A172 (cell line): ENCODE data around the gene CEACAM5. TPM values are rescaled to one million over a fixed set of nuclear protein-coding genes. Genes with fewer than 3 reads are reported as not detected.
"Not testable (repeated sequence)": the region's sequence is repeated elsewhere in the genome, so short reads cannot be mapped to it uniquely, and the experiment has no call there.

Experiments used
- DNase-seq: peaks from one replicate; pipeline ENCODE4 v3.0.0-alpha.2; 2015; ENCODE audit warnings: low spot score
- total RNA-seq: library from RNA; depleted of rRNA; stranded (reverse); fragments of >200 nt; shearing (Covaris generic); gene quantifications from 2 replicates; pipeline ENCODE4 v1.2.3, GENCODE V29; 2014

CEACAM5 gene
- total RNA-seq, 1 experiment from 2014 or later = not detected

DNA sequence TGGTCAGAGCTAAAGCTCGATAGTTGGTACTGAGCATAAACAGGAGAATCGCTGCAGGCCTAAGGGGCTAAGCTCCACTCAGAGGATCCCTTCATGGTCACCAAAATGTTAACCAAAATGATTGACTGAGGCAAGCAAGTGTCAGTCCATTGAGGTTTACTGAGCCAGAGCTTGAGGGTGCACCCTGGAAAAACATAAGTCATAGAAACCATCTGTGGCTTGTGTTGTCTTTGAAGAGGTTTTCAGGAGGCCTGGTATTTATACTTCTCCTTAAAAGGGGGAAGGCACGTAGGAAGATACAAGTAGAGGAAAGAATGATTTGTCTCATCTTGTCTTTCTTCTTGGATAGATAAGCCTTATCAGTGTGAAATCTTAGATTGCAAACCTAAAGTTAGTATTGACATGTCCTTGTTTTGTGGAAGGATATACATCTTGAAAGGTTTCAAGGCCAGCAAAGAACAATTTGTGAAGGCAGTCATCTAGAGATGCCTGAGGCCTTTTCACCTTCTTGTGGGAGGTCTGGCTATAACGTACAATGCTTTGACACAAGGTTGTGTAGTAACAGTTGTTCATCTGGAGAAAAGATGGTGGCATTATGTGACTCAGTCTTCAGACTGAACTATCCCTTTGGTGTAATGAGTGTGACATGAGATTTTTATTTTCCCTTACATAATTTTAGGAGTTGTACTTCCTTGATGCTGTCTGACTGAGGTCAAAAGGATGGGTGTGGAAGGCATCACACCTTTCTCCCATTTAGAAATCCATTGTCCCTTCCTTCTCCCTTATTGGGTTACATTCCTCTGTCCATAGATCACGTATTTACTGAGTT lies 32.2 kb downstream of the CEACAM5 start:
- DNase-seq = no peak

DNA sequence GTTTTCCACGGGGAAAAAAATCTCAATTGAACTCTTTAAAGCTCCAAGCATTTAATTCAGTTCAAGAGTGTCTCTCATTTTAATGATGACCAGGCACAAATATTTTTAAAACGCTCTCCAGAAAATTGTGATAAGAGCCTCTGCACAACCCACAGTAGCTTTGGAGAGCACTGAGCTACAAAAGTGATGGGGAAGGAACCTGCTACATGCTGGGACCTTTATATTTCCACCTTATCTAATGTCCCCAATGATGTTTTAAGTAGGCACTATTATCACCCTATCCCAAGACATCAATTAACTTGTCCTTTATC lies 32.8 kb downstream of the CEACAM5 start:
- DNase-seq = no peak

DNA sequence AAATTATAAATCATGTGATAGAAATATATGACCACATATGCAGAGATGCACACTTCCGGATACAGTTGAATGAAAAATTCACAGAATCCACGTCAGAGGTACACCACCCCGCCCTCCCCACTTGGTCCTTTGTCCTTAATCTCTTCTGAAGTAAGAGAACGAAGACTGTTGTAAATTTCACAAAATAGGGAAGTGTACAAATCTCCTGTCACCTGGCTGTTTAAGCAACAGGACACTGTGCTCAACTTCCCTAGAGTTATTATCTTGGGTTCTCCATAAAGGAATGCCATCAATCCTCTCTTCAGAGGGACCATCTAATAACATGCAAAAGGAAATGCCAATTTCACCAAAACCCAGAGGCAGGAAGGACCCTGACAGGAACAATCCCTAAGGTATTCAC lies 36.4 kb downstream of the CEACAM5 start:
- DNase-seq = no peak

DNA sequence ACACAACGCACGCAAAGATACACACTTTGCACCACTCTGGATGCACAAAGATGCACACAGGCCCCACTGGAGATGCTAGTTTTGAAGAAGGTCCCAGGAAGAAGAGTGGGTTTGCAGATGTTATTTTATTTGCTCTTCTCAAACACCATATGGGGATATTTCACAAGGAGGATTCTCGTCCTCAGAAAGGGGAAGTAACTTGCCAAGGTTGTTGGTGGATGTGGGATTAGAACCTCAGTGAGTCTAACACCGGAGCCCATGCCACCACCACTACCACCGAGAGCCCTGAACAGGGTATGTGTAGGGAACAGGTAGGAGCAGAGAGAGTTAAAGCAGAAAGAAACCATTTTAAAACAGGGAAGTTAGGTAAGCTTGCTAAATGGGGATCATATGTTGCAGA lies 37.3 kb downstream of the CEACAM5 start:
- DNase-seq = no peak

DNA sequence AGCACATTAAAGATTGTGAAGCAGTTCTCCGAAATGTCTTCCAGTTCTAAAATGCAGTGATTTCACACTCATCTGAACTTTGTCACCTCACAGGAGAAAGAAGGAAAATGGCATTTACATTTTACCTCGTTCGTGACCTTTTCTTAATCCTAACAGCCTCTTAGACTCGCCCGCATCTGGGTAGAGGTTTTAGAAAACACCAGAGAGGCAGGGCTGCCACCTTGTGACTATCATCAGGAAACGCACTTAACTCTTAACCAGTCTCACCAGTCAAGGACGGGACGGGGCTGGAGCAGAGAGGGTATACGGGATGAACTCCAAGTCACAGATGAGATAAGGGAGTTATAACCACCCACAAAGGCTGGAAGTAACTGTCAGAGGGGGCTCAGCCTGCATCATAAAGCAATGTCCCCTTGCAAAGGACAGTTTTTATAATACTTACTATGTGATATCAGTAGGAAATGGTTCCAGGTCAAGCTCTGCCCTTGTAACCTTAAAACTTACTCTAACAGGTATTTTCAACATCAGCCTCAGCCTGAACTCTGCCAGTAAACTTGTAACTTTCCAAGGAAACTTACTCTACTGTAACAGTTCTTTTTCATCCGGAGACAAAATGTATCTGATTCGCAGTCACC lies 38.3 kb downstream of the CEACAM5 start:
- peak; percentile 64 for DNase-seq

DNA sequence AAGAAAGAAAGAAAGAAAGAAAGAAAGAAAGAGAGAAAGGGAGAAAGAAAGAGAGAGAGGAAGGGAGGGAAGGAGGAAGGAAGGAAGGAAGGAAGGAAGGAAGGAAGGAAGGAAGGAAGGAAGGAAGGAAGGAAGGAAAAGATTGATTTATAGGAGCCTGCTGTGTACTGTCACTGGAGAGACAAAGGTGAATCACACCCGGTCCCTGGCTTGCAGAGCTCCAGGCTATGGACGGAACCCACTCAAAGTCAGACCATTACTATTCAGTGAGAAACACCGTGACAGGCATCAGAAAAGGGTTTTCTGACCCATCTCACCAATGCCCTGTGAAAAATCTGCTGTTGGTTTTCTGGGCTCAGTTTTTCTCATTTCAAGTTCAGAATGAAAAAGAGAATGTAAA lies 39.6 kb downstream of the CEACAM5 start:
- no peak for DNase-seq

DNA sequence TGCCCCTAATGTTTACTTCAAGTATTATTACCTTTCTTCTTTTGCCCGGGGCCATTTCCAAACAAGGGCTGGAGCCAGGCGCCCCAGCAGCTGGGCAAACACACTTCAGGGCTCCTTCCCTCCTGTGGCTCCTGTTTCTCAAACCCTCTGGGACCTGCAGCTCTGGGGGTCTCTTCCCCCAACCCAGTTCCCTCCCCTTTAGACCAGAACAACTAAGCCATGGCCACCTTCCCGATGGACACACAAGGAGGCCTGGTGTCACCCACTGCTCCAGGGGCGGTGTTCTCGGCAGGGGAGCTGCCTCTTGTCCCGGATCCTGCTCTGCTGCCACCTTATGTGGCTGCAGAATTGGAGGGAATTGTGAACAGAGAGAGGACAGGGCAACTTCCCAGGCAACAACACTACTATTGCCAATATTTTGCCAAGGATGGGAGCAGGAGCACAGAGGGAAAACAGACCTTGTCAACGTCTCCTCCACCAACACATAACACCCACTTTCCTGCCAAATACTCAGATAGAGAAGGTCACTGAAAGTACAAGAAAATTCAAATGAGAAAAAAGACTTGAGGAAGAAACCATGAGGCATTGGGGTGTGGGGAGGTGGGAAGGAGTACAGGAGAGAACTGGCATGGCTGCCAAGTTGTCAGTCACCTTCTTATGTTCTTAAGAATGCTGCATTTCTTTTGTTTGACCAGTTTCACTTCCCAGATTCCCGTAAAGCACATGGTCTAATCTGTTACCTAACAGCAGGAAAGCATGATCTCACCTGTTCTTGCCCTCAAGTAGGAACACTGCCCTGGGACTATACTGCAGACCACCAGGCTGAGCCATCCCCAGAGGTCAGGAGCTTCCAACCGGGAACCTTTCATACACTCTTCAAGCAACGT lies 42.1 kb downstream of the CEACAM5 start:
- DNase-seq = not testable (repeated sequence)

DNA sequence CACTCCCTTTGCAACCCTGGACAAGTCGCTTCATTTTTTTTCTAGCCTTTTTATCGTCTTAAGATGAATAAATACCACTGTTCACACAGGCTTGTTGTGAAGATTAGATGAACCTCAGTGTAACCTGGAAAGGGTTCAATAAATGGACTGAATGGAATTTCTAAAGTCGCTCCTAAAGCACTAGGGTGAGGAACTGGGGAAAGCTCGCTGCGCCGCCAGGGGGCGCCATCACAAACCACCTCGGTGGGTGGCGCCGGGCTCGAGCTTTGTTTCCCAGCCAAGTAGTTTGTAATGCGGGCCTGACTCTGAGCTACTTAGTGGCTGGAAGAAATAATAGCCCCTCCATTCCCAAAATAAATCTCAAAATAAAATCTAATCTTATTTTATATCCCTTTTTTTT lies 44.7 kb downstream of the CEACAM5 start:
- DNase-seq = peak; percentile 51

DNA sequence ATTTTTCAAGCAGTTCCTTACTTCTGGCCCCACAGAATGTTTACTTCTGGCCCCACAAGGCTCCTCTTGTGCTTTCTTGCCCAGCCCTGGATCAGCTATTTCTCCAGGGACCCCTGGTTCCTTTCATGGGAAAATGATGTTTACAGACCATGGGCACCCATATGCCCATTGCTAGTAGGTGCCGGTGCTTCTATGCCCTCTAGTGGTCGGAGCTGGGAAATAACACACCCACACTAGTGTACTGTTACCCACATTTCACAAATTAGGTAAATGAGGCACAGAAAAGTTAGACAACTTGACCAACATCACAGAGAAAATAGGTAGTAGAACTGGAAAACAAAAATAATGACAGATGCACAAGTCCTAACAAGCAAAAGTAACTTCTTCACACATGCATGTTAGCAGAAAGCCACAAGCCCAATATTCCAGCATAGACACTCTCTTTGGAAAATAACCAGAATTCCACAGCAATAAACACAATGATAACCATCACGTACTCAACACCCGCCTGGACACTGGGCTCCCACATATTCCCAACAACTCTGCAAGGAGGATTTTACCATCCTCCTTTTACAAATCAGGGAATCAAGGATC lies 45.6 kb downstream of the CEACAM5 start:
- DNase-seq = peak; percentile 54

DNA sequence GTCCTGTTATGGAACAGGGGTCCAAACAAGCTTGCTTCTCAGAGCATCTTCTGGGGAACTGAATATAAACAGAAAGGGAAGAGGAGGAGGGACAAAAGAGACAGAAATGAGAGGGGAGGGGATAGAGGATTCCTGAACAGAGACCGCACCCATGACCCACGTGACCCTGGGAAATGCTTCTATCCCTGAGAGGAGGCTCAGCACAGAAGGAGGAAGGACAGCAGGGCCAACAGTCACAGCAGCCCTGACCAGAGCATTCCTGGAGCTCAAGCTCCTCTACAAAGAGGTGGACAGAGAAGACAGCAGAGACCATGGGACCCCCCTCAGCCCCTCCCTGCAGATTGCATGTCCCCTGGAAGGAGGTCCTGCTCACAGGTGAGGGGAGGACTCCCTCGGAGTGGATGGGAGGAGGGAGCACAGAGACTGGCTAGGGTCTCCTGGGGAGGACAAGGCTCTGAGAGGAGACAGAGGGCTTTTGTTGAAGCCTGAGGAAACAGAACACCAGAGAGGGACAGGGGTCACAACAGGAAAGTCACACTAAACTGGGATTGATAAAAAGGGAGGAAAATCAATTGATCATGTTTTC lies 47.0 kb downstream of the CEACAM5 start, which contains the start of gene CEACAM6:
Gene CEACAM6 (plus strand): TSS at position 203 of the 586 bp plus-strand sequence. CDS start 109 bp downstream, at position 312.
- no peak for DNase-seq

DNA sequence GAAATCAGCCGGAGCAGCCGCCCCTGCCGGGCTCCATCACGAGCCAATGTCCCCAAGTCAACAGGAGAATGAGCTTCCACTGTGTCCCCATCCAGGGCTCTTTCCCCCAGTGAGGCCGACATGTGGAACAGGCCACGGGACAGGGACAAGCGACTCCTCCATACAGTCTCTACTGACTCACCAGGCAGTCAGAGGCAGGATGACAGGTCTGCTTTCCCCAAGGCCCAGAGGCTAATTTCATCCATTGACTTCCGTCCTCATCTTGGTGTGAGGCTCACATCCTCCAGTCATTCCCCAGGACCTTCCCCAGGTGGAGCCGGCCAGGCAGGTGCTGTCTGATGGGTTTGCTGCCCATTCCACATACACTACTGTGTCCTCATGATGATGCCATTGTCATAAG lies 50.4 kb downstream of the CEACAM5 start:
- no peak for DNase-seq

DNA sequence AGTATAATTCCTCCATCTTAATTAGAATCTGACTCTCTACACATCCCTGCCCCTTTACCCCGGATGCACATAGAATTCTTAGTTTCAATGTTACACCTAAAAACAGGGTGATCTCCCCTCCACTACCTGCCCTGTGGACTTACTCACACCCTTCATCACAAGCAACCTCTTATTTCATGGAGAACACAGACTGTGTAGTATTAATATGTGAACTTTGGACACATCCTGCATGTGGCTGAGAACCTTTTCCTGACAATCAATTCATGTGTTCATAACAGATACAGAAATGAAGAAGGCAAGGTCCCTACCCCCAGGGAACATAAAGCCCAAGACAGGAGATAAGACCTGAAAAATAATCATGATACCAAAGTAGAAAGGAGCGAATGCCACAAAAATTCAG lies 58.7 kb downstream of the CEACAM5 start:
- DNase-seq = no peak

DNA sequence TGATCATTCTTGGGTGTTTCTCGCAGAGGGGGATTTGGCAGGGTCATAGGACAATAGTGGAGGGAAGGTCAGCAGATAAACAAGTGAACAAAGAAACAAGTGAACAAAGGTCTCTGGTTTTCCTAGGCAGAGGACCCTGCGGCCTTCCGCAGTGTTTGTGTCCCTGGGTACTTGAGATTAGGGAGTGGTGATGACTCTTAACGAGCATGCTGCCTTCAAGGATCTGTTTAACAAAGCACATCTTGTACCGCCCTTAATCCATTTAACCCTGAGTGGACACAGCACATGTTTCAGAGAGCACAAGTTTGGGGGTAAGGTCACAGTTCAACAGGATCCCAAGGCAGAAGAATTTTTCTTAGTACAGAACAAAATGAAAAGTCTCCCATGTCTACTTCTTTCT lies 59.7 kb downstream of the CEACAM5 start:
- not testable (repeated sequence) for DNase-seq

DNA sequence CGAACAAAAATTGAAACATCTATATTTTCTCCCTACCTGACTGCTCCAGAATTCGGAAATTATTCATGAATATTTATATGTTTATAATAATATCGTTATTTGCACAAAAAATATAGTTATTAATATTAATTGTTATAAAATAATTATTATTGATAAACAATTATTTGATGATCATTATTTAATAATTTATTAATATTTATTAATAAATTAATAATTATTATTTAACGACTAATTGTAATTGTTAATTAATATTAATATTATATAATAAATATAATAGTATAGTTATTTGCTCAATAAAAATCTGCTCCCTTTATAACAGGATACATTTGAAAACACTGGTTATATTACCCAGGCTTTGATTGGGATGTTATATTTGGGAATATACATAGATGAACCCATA lies 61.2 kb downstream of the CEACAM5 start:
- no peak for DNase-seq

DNA sequence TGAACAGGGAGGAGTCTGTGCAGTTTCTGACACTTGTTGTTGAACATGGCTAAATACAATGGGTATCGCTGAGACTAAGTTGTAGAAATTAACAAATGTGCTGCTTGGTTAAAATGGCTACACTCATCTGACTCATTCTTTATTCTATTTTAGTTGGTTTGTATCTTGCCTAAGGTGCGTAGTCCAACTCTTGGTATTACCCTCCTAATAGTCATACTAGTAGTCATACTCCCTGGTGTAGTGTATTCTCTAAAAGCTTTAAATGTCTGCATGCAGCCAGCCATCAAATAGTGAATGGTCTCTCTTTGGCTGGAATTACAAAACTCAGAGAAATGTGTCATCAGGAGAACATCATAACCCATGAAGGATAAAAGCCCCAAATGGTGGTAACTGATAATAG lies 63.0 kb downstream of the CEACAM5 start:
- DNase-seq = no peak

DNA sequence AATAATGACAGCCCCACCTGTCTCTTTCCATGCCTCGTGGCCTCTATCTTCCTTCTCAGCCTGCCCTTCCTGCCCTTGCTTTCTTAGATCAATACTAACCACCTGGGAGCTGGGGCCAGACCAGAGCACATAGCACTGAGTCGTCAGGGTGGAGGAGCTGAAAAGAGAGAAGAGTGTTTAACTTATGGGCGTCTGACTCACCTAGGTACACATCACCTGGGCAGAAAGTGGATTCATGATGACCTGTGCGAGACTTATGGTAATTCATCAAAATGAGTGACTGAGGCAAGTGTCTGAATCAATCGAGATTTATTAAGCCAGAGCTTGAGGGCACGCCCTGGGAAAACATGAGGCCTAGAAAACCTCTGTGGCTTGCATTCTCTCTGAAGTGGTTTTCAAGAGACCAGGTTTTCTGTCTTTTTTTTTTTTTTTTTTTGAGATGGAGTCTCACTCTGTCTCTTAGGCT lies 66.1 kb downstream of the CEACAM5 start:
- DNase-seq = no peak

DNA sequence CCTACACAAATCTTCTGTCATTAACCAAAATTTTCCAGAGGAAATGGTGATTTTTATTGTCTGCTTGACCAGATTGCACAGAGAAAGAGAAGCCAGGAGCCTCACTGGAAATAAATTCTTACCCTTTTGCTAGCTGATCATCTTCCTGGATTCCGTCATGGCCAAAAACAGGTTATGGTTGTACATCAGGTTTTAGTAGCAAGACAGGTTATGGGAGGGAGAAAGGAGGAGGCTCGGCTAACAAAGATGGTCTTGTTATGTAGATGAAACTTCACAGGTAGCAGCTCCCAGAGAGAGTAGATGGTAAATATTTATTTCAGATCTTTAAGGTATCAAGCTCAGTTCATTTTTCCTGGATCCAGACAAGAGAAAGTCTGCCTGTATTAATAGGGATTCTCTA lies 68.3 kb downstream of the CEACAM5 start:
- DNase-seq = no peak
